ENCODE results near the gene ZYG11A.
"Not testable (repeated sequence)": the region's sequence is repeated elsewhere in the genome, so short reads cannot be mapped to it uniquely, and the experiment has no call there.

The ZYG11A gene
- total RNA-seq: 0 to 0.44 (median 0.17) reads per million in 3 donors

DNA sequence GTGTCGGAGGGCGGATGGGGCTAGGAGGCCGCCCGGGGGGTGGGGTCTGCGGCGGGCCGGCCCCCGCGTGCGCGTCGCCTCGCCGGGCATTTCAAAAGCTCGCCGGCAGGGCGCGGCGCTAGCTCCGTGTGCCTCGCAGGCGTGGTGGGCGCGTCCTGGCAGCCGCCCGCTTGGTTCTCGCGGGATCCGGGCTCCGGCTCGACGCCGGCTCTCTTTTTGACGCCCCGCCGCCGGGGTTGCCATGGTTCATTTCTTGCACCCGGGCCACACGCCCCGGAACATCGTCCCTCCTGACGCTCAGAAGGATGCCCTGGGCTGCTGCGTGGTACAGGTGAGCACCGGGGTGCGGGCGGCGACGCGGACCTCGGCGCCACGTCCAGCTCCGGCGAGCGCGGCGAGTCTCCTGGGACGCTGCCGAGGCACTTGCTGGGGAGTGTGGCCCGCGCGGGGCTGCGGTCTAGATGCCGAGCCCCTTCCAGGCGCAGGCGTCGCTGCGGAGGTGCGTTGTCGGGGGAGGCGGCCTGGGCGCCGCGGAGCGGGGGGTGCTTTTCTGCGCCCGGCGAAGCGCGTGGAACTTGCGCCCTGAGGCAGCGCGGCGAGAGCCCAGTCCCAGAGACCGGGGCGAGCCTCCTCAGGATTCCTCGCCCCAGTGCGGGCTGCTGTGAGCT is at the start of gene ZYG11A:
TSS of gene ZYG11A (plus strand) at position 118 of the 668 bp plus-strand sequence. CDS start at position 242, 124 bp downstream.
- H3K9me3 ChIP-seq (ENCODE audit: control insufficient read depth, low read length): no peaks in the 10 kb centered on the region
- no peak within 1 kb of the TSS for H3K27ac ChIP-seq (ENCODE audit: insufficient read depth, low read length, poor library complexity, severe bottlenecking)
- H3K4me3 ChIP-seq (ENCODE audit: insufficient read depth, low read depth, low read length, poor library complexity, severe bottlenecking): peak within 1 kb of the TSS; percentile 43
- no peaks in the 10 kb centered on the region for H3K36me3 ChIP-seq (ENCODE audit: control insufficient read depth, insufficient read depth, low read length)
- DNase-seq: peak; percentile 14 to 51 (median 43)
- H3K27me3 ChIP-seq (replicated peaks; ENCODE audit: control insufficient read depth, insufficient read depth, low read length, poor library complexity, severe bottlenecking): peaks cover 13% of the 10 kb centered on the region
- peaks cover 5% of the 10 kb centered on the region for H3K4me1 ChIP-seq (ENCODE audit: control insufficient read depth, insufficient read depth, low read length, poor library complexity, severe bottlenecking)

DNA sequence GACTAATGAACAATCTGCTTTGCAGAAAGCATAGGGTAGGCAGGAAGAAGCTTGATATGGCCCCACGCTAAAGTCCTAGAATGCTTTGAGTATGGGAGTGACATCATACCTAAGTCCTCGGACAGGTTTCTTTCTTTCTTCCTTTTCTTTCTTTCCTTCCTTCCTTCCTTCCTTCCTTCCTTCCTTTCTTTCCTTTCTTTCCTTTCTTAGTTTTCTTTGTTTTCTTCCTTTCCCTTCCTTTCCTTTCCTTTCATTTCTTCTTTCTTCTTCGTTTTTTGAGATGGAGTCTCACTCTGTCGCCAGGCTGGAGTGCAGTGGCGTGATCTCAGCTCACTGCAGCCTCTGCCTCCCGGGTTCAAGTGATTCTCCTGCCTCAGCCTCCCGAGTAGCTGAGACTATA is 48.8 kb upstream of the ZYG11A start:
- not testable (repeated sequence) for H3K9me3 ChIP-seq (ENCODE audit: control insufficient read depth, low read length); H3K4me1 ChIP-seq (ENCODE audit: control insufficient read depth, insufficient read depth, low read length, poor library complexity, severe bottlenecking); H3K4me3 ChIP-seq (ENCODE audit: insufficient read depth, low read depth, low read length, poor library complexity, severe bottlenecking); H3K27ac ChIP-seq (ENCODE audit: insufficient read depth, low read length, poor library complexity, severe bottlenecking); H3K27me3 ChIP-seq (replicated peaks; ENCODE audit: control insufficient read depth, insufficient read depth, low read length, poor library complexity, severe bottlenecking); DNase-seq
- H3K36me3 ChIP-seq (ENCODE audit: control insufficient read depth, insufficient read depth, low read length): peaks cover 14% of the 10 kb centered on the region

DNA sequence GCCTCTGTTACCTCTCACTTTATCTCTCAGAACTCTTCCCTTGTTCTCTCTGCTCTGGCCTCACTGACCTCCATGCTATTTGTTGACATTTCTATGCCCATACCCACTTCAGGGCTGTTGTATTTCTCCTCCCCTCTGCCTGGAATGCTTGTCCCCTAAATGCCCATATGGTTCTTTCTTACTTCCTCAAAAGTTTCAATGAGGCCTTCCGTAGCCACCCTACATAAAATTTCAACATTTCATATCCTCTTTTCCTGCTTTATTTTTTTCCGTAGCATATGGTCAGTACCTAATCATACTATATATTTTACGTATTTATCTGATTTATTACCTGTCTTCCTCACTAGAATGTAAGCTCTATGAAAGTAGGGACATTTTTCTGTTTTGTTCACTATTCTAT is 47.1 kb upstream of the ZYG11A start:
- peaks cover 14% of the 10 kb centered on the region for H3K36me3 ChIP-seq (ENCODE audit: control insufficient read depth, insufficient read depth, low read length)
- no peak overlapping the region for H3K4me3 ChIP-seq (ENCODE audit: insufficient read depth, low read depth, low read length, poor library complexity, severe bottlenecking)
- DNase-seq: no peak
- H3K27ac ChIP-seq (ENCODE audit: insufficient read depth, low read length, poor library complexity, severe bottlenecking): no peak overlapping the region
- no peaks in the 10 kb centered on the region for H3K27me3 ChIP-seq (replicated peaks; ENCODE audit: control insufficient read depth, insufficient read depth, low read length, poor library complexity, severe bottlenecking)
- no peaks in the 10 kb centered on the region for H3K4me1 ChIP-seq (ENCODE audit: control insufficient read depth, insufficient read depth, low read length, poor library complexity, severe bottlenecking)
- no peaks in the 10 kb centered on the region for H3K9me3 ChIP-seq (ENCODE audit: control insufficient read depth, low read length)

DNA sequence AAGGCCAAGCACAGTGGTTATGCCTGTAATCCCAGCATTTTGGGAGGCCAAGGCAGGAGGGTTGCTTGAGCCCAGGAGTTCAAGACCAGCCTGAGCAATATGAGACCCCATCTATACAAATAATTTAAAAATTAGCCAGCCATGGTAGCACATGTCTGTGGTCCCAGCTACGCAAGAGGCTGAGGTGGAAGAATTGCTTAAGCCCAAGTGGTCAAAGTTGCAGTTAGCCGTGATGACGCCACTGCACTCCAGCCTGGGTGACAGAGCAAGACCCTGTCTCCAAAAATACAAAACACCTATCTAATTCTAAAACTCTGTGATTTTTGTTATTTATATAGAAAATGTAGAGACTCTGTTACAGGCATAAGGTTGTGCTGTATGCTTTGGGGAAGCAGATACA is 44.2 kb upstream of the ZYG11A start:
- no peak overlapping the region for H3K4me3 ChIP-seq (ENCODE audit: insufficient read depth, low read depth, low read length, poor library complexity, severe bottlenecking)
- DNase-seq: no peak

DNA sequence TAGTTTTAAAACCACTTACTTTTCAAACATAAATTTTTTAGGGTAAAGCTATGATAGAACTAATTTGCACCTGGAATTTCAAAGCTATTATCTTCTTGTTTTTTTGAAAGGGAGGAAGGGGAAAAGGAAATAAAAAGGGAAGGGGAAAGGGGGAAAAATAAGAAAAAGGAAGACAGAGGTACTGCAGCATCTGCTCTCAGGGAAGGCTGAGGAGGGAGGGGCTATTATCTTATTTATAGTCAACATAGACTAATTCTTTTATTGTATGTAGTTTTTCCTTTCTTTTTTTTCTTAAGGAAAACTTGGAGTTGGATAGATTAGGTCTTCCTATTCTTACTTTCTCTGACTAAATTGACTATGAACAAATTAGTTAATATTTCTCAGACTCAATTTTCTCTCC is 41.5 kb upstream of the ZYG11A start:
- H3K27me3 ChIP-seq (replicated peaks; ENCODE audit: control insufficient read depth, insufficient read depth, low read length, poor library complexity, severe bottlenecking): no peaks in the 10 kb centered on the region
- H3K36me3 ChIP-seq (ENCODE audit: control insufficient read depth, insufficient read depth, low read length): peaks cover 18% of the 10 kb centered on the region
- H3K4me1 ChIP-seq (ENCODE audit: control insufficient read depth, insufficient read depth, low read length, poor library complexity, severe bottlenecking): no peaks in the 10 kb centered on the region
- DNase-seq: no peak
- no peak overlapping the region for H3K27ac ChIP-seq (ENCODE audit: insufficient read depth, low read length, poor library complexity, severe bottlenecking)
- H3K9me3 ChIP-seq (ENCODE audit: control insufficient read depth, low read length): no peaks in the 10 kb centered on the region
- no peak overlapping the region for H3K4me3 ChIP-seq (ENCODE audit: insufficient read depth, low read depth, low read length, poor library complexity, severe bottlenecking)

More for the DNA sequence above, 44.2 kb upstream of the ZYG11A start:
- H3K36me3 ChIP-seq (ENCODE audit: control insufficient read depth, insufficient read depth, low read length): peaks cover 13% of the 10 kb centered on the region
- H3K27ac ChIP-seq (ENCODE audit: insufficient read depth, low read length, poor library complexity, severe bottlenecking): no peak overlapping the region
- no peaks in the 10 kb centered on the region for H3K27me3 ChIP-seq (replicated peaks; ENCODE audit: control insufficient read depth, insufficient read depth, low read length, poor library complexity, severe bottlenecking)
- H3K9me3 ChIP-seq (ENCODE audit: control insufficient read depth, low read length): no peaks in the 10 kb centered on the region
- H3K4me1 ChIP-seq (ENCODE audit: control insufficient read depth, insufficient read depth, low read length, poor library complexity, severe bottlenecking): no peaks in the 10 kb centered on the region

DNA sequence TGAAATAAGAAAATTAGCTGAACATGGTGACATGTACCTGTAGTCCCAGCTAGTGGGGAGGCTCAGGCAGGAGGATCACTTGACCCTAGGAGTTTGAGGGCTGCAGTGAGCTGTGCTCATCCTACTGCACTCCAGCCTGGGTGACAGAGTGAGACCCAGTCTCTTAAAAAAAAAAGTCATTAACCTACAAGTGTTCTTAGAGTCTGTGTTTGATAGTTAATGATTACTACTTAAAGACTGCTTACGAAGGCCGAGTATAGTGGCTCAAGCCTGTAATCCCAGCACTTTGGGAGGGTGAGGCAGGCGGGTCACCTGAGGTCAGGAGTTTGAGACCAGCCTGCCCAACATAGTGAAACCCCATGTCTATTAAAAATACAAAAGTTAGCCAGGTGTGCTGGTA is 38.5 kb upstream of the ZYG11A start:
- H3K9me3 ChIP-seq (ENCODE audit: control insufficient read depth, low read length); H3K27me3 ChIP-seq (replicated peaks; ENCODE audit: control insufficient read depth, insufficient read depth, low read length, poor library complexity, severe bottlenecking); H3K4me1 ChIP-seq (ENCODE audit: control insufficient read depth, insufficient read depth, low read length, poor library complexity, severe bottlenecking); DNase-seq; H3K27ac ChIP-seq (ENCODE audit: insufficient read depth, low read length, poor library complexity, severe bottlenecking); H3K4me3 ChIP-seq (ENCODE audit: insufficient read depth, low read depth, low read length, poor library complexity, severe bottlenecking): not testable (repeated sequence)
- peaks cover 13% of the 10 kb centered on the region for H3K36me3 ChIP-seq (ENCODE audit: control insufficient read depth, insufficient read depth, low read length)

DNA sequence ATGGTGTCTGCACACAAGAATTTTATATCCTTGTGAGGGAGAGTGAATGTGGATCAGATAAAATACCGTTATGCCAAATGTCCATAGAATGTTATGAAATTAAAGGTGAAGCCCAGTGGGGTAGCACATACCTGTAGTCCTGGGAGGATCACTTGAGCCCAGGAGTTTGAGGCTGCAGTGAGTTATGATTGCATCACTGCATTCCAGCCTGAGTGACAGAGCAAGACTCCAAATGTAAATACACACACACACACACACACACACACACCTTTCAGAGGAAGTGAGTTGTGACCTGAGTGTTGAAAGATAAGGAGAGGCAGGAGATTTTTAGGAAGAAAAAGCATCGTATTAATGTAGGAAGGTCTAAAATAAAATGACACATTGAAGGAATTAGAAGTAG is 28.1 kb upstream of the ZYG11A start:
- Histone ChIP-seq H3K27ac (ENCODE audit: insufficient read depth, low read length, poor library complexity, severe bottlenecking) (no peak overlapping the region), H3K4me1 (ENCODE audit: control insufficient read depth, insufficient read depth, low read length, poor library complexity, severe bottlenecking) (no peaks in the 10 kb centered on the region), H3K27me3 (replicated peaks; ENCODE audit: control insufficient read depth, insufficient read depth, low read length, poor library complexity, severe bottlenecking) (no peaks in the 10 kb centered on the region), H3K9me3 (ENCODE audit: control insufficient read depth, low read length) (no peaks in the 10 kb centered on the region), H3K36me3 (ENCODE audit: control insufficient read depth, insufficient read depth, low read length) (peaks cover 34% of the 10 kb centered on the region), H3K4me3 (ENCODE audit: insufficient read depth, low read depth, low read length, poor library complexity, severe bottlenecking) (no peak overlapping the region)
- DNase-seq: no peak

DNA sequence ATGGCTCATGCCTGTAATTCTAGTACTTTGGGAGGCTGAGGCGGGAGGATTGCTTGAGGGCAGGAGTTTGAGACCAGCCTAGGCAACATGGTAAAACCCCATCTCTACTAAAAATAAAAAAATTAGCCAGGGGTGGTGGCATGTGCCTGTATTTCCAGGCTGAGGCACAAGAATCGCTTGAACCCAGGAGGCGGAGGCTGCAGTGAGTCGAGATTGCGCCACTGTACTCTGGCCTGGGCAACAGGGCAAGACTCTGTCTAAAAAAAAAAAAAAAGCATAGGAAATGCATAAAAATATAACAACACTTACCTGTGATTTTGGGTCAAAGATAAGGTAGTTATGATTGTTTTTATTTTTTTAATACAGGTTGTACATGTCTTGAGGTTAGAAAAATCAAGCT is 21.7 kb upstream of the ZYG11A start:
- not testable (repeated sequence) for DNase-seq; H3K9me3 ChIP-seq (ENCODE audit: control insufficient read depth, low read length); H3K27ac ChIP-seq (ENCODE audit: insufficient read depth, low read length, poor library complexity, severe bottlenecking); H3K4me1 ChIP-seq (ENCODE audit: control insufficient read depth, insufficient read depth, low read length, poor library complexity, severe bottlenecking); H3K27me3 ChIP-seq (replicated peaks; ENCODE audit: control insufficient read depth, insufficient read depth, low read length, poor library complexity, severe bottlenecking); H3K4me3 ChIP-seq (ENCODE audit: insufficient read depth, low read depth, low read length, poor library complexity, severe bottlenecking)
- peaks cover 29% of the 10 kb centered on the region for H3K36me3 ChIP-seq (ENCODE audit: control insufficient read depth, insufficient read depth, low read length)

DNA sequence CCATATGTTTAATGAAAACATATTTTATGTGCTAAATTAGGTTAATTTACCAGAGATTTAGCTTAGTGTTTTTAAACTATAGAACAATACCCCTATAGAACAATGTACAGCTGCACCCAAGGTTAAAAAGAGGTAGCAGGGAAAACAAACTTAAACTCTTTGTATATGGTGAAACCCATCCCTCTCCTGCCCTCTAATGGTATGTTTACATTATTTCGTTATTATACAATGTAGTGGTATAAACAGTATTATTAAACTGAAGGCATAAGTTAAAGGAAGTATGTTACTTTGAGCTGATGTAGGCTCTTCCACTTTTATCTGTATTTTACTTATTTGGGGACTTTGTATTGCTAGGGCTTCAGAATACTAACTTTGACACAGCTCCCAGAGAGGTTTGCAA is 16.7 kb upstream of the ZYG11A start:
- Histone ChIP-seq H3K36me3 (ENCODE audit: control insufficient read depth, insufficient read depth, low read length) (peaks cover 9% of the 10 kb centered on the region), H3K9me3 (ENCODE audit: control insufficient read depth, low read length) (no peaks in the 10 kb centered on the region), H3K27ac (ENCODE audit: insufficient read depth, low read length, poor library complexity, severe bottlenecking) (no peak overlapping the region), H3K4me1 (ENCODE audit: control insufficient read depth, insufficient read depth, low read length, poor library complexity, severe bottlenecking) (no peaks in the 10 kb centered on the region), H3K4me3 (ENCODE audit: insufficient read depth, low read depth, low read length, poor library complexity, severe bottlenecking) (no peak overlapping the region), H3K27me3 (replicated peaks; ENCODE audit: control insufficient read depth, insufficient read depth, low read length, poor library complexity, severe bottlenecking) (no peaks in the 10 kb centered on the region)
- DNase-seq: no peak

DNA sequence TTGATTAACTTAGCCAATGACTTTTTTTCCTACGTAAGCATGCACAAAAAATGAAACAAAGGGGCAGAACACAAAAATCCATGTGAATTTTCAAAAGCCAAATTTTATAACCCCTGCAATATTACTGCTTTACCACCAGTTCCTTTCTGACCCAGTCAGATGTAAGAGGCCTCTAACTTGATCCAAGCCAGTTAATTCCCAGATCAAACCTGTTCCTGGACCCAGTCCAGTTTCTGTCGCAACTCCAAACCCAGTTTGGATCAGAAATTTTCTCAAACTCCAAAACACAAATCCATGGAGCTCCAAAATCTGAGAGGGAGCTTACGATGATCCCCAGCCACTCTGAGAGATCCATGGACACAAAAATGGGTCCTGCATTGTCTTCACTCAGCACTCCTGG is 7.8 kb upstream of the ZYG11A start:
- no peak for DNase-seq
- Histone ChIP-seq H3K27ac (ENCODE audit: insufficient read depth, low read length, poor library complexity, severe bottlenecking) (no peak overlapping the region), H3K4me3 (ENCODE audit: insufficient read depth, low read depth, low read length, poor library complexity, severe bottlenecking) (no peak overlapping the region), H3K36me3 (ENCODE audit: control insufficient read depth, insufficient read depth, low read length) (no peaks in the 10 kb centered on the region), H3K27me3 (replicated peaks; ENCODE audit: control insufficient read depth, insufficient read depth, low read length, poor library complexity, severe bottlenecking) (no peaks in the 10 kb centered on the region), H3K9me3 (ENCODE audit: control insufficient read depth, low read length) (no peaks in the 10 kb centered on the region), H3K4me1 (ENCODE audit: control insufficient read depth, insufficient read depth, low read length, poor library complexity, severe bottlenecking) (no peaks in the 10 kb centered on the region)
